ENCODE data around the gene ROS1. TPM values are rescaled to one million over a fixed set of nuclear protein-coding genes. Genes with fewer than 3 reads are reported as not detected.

The ROS1 gene
- total RNA-seq, 1 experiment from 2014 or later, result not detected

- H3K9me3 ChIP-seq (ENCODE audit: control insufficient read depth, low read depth, low read length), result no peaks in the 10 kb centered on the region
- H2BK20ac ChIP-seq (ENCODE audit: low read depth, low read length, poor library complexity, severe bottlenecking), result no peak overlapping the region
- Mint-ChIP-seq H3K9me3 (no peaks in the 10 kb centered on the region), H3K27me3 (ENCODE audit: low read depth) (no peaks in the 10 kb centered on the region; the same call in 1 of the 2 replicates), H3K4me3 (no peak overlapping the region), H3K36me3 (ENCODE audit: insufficient read depth in 1 of 3, low read depth in 3 of 3) (no peaks in the 10 kb centered on the region), H3K27ac (no peak overlapping the region), H3K4me1 (no peaks in the 10 kb centered on the region)
- H2AK5ac ChIP-seq (ENCODE audit: insufficient read length, low read length), result no peak overlapping the region
- H2BK15ac ChIP-seq (ENCODE audit: low read depth, low read length), result no peak overlapping the region
- H3K14ac ChIP-seq (ENCODE audit: insufficient read depth, low read length), result no peak overlapping the region
- no peaks in the 10 kb centered on the region for H3K4me1 ChIP-seq (ENCODE audit: insufficient read depth, low read length)
- H2BK5ac ChIP-seq (ENCODE audit: insufficient read length, low read length), result no peak overlapping the region
- H3K23ac ChIP-seq (ENCODE audit: insufficient read length, low read depth, low read length), result no peak overlapping the region
- no peak overlapping the region for H3K18ac ChIP-seq (ENCODE audit: insufficient read length, low read depth, low read length)
- H4K91ac ChIP-seq (ENCODE audit: insufficient read length, low read depth, low read length), result no peak overlapping the region
- H3K23me2 ChIP-seq (ENCODE audit: insufficient read length, low read depth, low read length, poor library complexity, severe bottlenecking), result no peaks in the 10 kb centered on the region
- H3K4me2 ChIP-seq (ENCODE audit: insufficient read depth, insufficient read length, low read length), result no peak overlapping the region
- no peaks in the 10 kb centered on the region for H4K20me1 ChIP-seq (ENCODE audit: control insufficient read depth, insufficient read depth, insufficient read length)
- no peak for DNase-seq
- no peaks in the 10 kb centered on the region for H3K79me2 ChIP-seq (ENCODE audit: insufficient read depth, low read length)
- H3K27me3 ChIP-seq (ENCODE audit: insufficient read depth, low read length), result no peaks in the 10 kb centered on the region
- TF ChIP-seq, protein P1, sequence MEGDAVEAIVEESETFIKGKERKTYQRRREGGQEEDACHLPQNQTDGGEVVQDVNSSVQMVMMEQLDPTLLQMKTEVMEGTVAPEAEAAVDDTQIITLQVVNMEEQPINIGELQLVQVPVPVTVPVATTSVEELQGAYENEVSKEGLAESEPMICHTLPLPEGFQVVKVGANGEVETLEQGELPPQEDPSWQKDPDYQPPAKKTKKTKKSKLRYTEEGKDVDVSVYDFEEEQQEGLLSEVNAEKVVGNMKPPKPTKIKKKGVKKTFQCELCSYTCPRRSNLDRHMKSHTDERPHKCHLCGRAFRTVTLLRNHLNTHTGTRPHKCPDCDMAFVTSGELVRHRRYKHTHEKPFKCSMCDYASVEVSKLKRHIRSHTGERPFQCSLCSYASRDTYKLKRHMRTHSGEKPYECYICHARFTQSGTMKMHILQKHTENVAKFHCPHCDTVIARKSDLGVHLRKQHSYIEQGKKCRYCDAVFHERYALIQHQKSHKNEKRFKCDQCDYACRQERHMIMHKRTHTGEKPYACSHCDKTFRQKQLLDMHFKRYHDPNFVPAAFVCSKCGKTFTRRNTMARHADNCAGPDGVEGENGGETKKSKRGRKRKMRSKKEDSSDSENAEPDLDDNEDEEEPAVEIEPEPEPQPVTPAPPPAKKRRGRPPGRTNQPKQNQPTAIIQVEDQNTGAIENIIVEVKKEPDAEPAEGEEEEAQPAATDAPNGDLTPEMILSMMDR (conservative IDR thresholded peaks at IDR 0.05), result no peak
- no peak overlapping the region for H2AFZ ChIP-seq (ENCODE audit: low read length)
- no peak overlapping the region for H3K4ac ChIP-seq (ENCODE audit: low read depth, low read length)
- no CpG with 5 or more reads among the region's 3 CpGs for WGBS (ENCODE audit: extremely low coverage, insufficient read length, low lambda C conversion rate)
- H3K9ac ChIP-seq (ENCODE audit: extremely low read depth, insufficient read length, low read length), result no peak overlapping the region
- no peak overlapping the region for H2BK12ac ChIP-seq (ENCODE audit: insufficient read length, low read depth, low read length)
- H3K27ac ChIP-seq (ENCODE audit: insufficient read length, low read depth, low read length), result no peak overlapping the region
- no peak overlapping the region for H2BK120ac ChIP-seq (ENCODE audit: low read depth, low read length, poor library complexity, severe bottlenecking)
- no peak overlapping the region for H4K5ac ChIP-seq (ENCODE audit: insufficient read length, low read depth, low read length)
- H4K8ac ChIP-seq (replicated peaks; ENCODE audit: insufficient read length, low read depth, low read length), result no peak overlapping the region
- H3K56ac ChIP-seq (ENCODE audit: insufficient read length, low read depth, low read length), result no peak overlapping the region
- H3K79me1 ChIP-seq (ENCODE audit: insufficient read depth, low read depth, low read length, poor library complexity, severe bottlenecking), result no peaks in the 10 kb centered on the region
- no peak overlapping the region for H3T11ph ChIP-seq (ENCODE audit: low read length)
These were observed 44.0 kb upstream of the ROS1 start for GRCh38 chr6:117469791-117470190.
